A673 (cell line): ENCODE data around the gene ZNF184. TPM values are rescaled to one million over a fixed set of nuclear protein-coding genes. Genes with fewer than 3 reads are reported as not detected.

Experiments used
- BruUV-seq: library from RNA; stranded (reverse); fragments of 400-500 nt; replicated peaks from 2 replicates; lab custom pipeline; 2021; lab: Mats Ljungman, UMichigan
- CTCF ChIA-PET: fragments of 300-600 bp; sonication (Branson Sonifier 250); formaldehyde crosslinking; loops from one replicate; lab custom pipeline; 2022; ENCODE audit warnings: antibody characterized with exemption; lab: Charles Lee
- POLR2A ChIA-PET: fragments of 300-600 bp; sonication (Branson Sonifier 250); formaldehyde crosslinking; loops from one replicate; lab custom pipeline; 2022; ENCODE audit warnings: antibody characterized with exemption; ENCODE audit not compliant: low non-redundant PET; lab: Charles Lee
- DNase-seq: peaks from one replicate; pipeline ENCODE4 v3.0.0-alpha.2; 2015; ENCODE audit warnings: low spot score
- H3K27ac ChIP-seq: fragments of 200-600 bp; sonication (generic); 2 replicates; pipeline ENCODE4 v1.5.1; 2016; ENCODE audit warnings: mixed run types, low read depth, mild to moderate bottlenecking, mixed read lengths, antibody characterized with exemption, low read length; ENCODE audit not compliant: poor library complexity, severe bottlenecking
- H3K27me3 ChIP-seq: fragments of 200-600 bp; sonication (generic); replicated peaks from 2 replicates; pipeline ENCODE4 v1.6.1; 2017; ENCODE audit warnings: mixed run types, low read depth, mild to moderate bottlenecking, mixed read lengths, antibody characterized with exemption, low read length; ENCODE audit not compliant: insufficient read depth, poor library complexity
- H3K36me3 ChIP-seq: fragments of 200-600 bp; sonication (generic); 2 replicates; pipeline ENCODE4 v1.6.1; 2016; ENCODE audit warnings: mixed run types, mild to moderate bottlenecking, mixed read lengths, antibody characterized with exemption, low read length; ENCODE audit not compliant: insufficient read depth, poor library complexity, severe bottlenecking
- H3K4me1 ChIP-seq: fragments of 200-600 bp; sonication (generic); 2 replicates; pipeline ENCODE4 v1.6.1; 2017; ENCODE audit warnings: mixed run types, mild to moderate bottlenecking, mixed read lengths, antibody characterized with exemption, low read length; ENCODE audit not compliant: insufficient read depth, poor library complexity, severe bottlenecking
- H3K4me3 ChIP-seq: fragments of 200-600 bp; sonication (generic); 2 replicates; pipeline ENCODE4 v1.5.1; 2016; ENCODE audit warnings: low read depth, mixed run types, mild to moderate bottlenecking, mixed read lengths, low read length; ENCODE audit not compliant: poor library complexity, severe bottlenecking
- H3K9me3 ChIP-seq: fragments of 200-600 bp; sonication (generic); 2 replicates; pipeline ENCODE4 v1.6.1; 2016; ENCODE audit warnings: mixed run types, low read depth, mild to moderate bottlenecking, mixed read lengths, antibody characterized with exemption, low read length; ENCODE audit not compliant: poor library complexity, severe bottlenecking
- CTCF ChIP-seq: fragments of 300-800, 200-600 bp; sonication (generic); conservative IDR thresholded peaks from 2 replicates; pipeline ENCODE4 v1.5.1; 2017; ENCODE audit warnings: low read depth, mild to moderate bottlenecking, antibody characterized with exemption, low read length, moderate library complexity, mixed read lengths
- EZH2 ChIP-seq: fragments of 200-600 bp; sonication (generic); IDR thresholded peaks from 2 replicates; pipeline ENCODE4 v1.6.1; 2017; ENCODE audit warnings: borderline replicate concordance, low read depth, mild to moderate bottlenecking, mixed read lengths, antibody characterized with exemption, low read length; ENCODE audit not compliant: poor library complexity, severe bottlenecking
- intact Hi-C: fragments of 100-400 bp; cut with micrococcal nuclease; formaldehyde crosslinking; loops from one replicate; pipeline ENCODE4 v1.10.0; 2022; ENCODE audit not compliant: unreplicated experiment
- total RNA-seq: library from RNA; stranded (reverse); gene quantifications from 2 replicates; pipeline ENCODE4 v1.2.3, GENCODE V29; 2021

Gene ZNF184
- total RNA-seq, 1 experiment from 2014 or later: 19.1 TPM

- Histone ChIP-seq H3K36me3 (peaks cover 65% of the 10 kb centered on the region), H3K9me3 (peaks cover 17% of the 10 kb centered on the region), H3K4me3 (no peak overlapping the region), H3K27ac (no peak overlapping the region), H3K4me1 (peaks cover 7% of the 10 kb centered on the region), H3K27me3 (no peaks in the 10 kb centered on the region)
- DNase-seq: no peak
- intact Hi-C loops: no loop called here
- ChIA-PET CTCF (no interaction called here), POLR2A (no interaction called here)
- BruUV-seq: no TSS peak
- TF ChIP-seq CTCF: no peak
- TF ChIP-seq EZH2: no peak
These were observed 4.6 kb downstream of the ZNF184 start for GRCh38 chr6:27468334-27468733.

GRCh38 chr6:27452496-27452897, 20.4 kb downstream of the ZNF184 start:
- H3K9me3 ChIP-seq: peaks cover 100% of the 10 kb centered on the region
- TF ChIP-seq CTCF (no peak), EZH2 (no peak)
- CTCF ChIA-PET: no interaction called here
- intact Hi-C loops: no loop called here
- no peak overlapping the region for H3K4me3 ChIP-seq
- DNase-seq: no peak
- H3K27me3 ChIP-seq: no peaks in the 10 kb centered on the region
- POLR2A ChIA-PET: no interaction called here
- no peaks in the 10 kb centered on the region for H3K4me1 ChIP-seq
- H3K27ac ChIP-seq: no peak overlapping the region
- BruUV-seq: no TSS peak
- H3K36me3 ChIP-seq: peaks cover 78% of the 10 kb centered on the region

GRCh38 chr6:27451660-27452390, 21.1 kb downstream of the ZNF184 start:
- Histone ChIP-seq H3K9me3 (peaks cover 94% of the 10 kb centered on the region), H3K27me3 (no peaks in the 10 kb centered on the region), H3K4me3 (no peak overlapping the region), H3K36me3 (peaks cover 71% of the 10 kb centered on the region), H3K27ac (no peak overlapping the region), H3K4me1 (no peaks in the 10 kb centered on the region)
- no peak for TF ChIP-seq CTCF
- no peak for TF ChIP-seq EZH2
- BruUV-seq: no TSS peak
- CTCF ChIA-PET: no interaction called here
- no peak for DNase-seq
- intact Hi-C loops: no loop called here
- POLR2A ChIA-PET: no interaction called here
